ENCODE data around the gene SETD1B.

DNA sequence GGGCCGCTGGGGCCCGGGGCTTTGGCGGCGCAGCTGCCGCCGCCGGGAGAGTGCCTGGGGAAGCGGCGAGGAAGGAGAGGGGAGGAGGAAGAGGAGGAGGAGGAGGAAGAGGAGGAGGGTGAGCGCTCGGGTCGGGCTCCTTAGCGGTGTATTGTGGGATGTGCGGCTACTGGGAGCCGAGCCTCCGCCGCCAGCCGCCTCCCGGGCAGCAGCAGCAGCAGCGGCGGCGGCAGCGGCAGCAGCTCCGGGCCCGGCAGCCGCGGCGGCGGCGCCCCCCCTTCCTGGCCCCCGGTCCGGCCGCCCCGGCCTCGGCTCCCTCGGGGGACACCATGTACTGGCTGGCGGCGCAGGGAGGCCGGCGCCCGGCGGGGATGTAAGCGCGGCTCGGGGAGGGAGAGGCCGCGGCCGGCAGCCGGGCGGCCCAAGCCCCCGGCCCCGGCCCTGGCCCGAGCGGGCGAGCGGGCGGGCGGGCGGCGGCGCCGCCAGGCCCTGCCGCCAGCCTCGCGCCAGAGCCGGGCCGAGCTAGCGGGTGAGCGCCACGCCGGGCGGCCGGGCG is at the start of gene SETD1B:
- TF ChIP-seq, protein P1, sequence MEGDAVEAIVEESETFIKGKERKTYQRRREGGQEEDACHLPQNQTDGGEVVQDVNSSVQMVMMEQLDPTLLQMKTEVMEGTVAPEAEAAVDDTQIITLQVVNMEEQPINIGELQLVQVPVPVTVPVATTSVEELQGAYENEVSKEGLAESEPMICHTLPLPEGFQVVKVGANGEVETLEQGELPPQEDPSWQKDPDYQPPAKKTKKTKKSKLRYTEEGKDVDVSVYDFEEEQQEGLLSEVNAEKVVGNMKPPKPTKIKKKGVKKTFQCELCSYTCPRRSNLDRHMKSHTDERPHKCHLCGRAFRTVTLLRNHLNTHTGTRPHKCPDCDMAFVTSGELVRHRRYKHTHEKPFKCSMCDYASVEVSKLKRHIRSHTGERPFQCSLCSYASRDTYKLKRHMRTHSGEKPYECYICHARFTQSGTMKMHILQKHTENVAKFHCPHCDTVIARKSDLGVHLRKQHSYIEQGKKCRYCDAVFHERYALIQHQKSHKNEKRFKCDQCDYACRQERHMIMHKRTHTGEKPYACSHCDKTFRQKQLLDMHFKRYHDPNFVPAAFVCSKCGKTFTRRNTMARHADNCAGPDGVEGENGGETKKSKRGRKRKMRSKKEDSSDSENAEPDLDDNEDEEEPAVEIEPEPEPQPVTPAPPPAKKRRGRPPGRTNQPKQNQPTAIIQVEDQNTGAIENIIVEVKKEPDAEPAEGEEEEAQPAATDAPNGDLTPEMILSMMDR (IDR thresholded peaks at IDR 0.05): no peak
- no peak for TF ChIP-seq EP300 (IDR thresholded peaks at IDR 0.05)
